K562 (cell line): ENCODE results near the gene ATP9A. TPM values are rescaled to one million over a fixed set of nuclear protein-coding genes. Genes with fewer than 3 reads are reported as not detected.

Experiments used
- ATAC-seq: fragments of 200-7000 bp; cut with Tn5 transposase; 3 replicates; pipeline ENCODE4 v1.9.1; 2020; ENCODE audit warnings: moderate library complexity
- BruUV-seq: library from RNA; stranded (reverse); fragments of 400-500 nt; replicated peaks from 2 replicates; lab custom pipeline; 2021; lab: Mats Ljungman, UMichigan
- CTCF ChIA-PET: fragments of 300-600 bp; formaldehyde crosslinking; extraction: SDS; loops from one replicate; lab custom pipeline; 2021; ENCODE audit warnings: low intra/inter-chr PET ratio; lab: Yijun Ruan, JAX
- POLR2A ChIA-PET: fragments of 300-600, 350-650 bp; sonication (Branson Sonifier 250); formaldehyde crosslinking; extraction: SDS; loops from one replicate; lab custom pipeline; 2021; ENCODE audit warnings: antibody characterized with exemption, inconsistent platforms; lab: Yijun Ruan, JAX
- DNase-seq, 4 experiments: peaks; one replicate each; pipeline versions ENCODE4 v3.0.0 to v3.0.0-alpha.2; 2011 to 2018; ENCODE audit warnings: low spot score in 3 of 4, mixed read lengths in 3 of 4; ENCODE audit errors: extremely low read depth in 1 of 4
- FAIRE-seq: peaks from 2 replicates; lab custom pipeline; 2011; peaks lifted over from hg19 to GRCh38; lab: Jason Lieb, UNC
- H2AFZ ChIP-seq: 2 replicates; pipeline ENCODE4 v1.6.0; 2011; ENCODE audit warnings: low read depth, low read length, control low read depth, inconsistent platforms
- H3K27ac ChIP-seq: fragments of 200-600 bp; 3 replicates; pipeline ENCODE4 v1.8.0; 2011; ENCODE audit warnings: low read depth, mild to moderate bottlenecking, control low read depth, inconsistent platforms, low read length, moderate library complexity, mixed read lengths; ENCODE audit errors: extremely low read depth
- H3K27me3 ChIP-seq, 2 experiments: fragments of 300-600 bp in 1 of 2; 2 replicates in 1 of 2; 3 replicates in 1 of 2; pipeline versions ENCODE4 v1.6.0 to v1.8.0; 2011; ENCODE audit warnings: inconsistent platforms in 2 of 2, low read length in 2 of 2, mild to moderate bottlenecking in 1 of 2, mixed read lengths in 1 of 2, moderate library complexity in 1 of 2; ENCODE audit not compliant: control insufficient read depth in 2 of 2, insufficient read depth in 2 of 2
- H3K36me3 ChIP-seq: fragments of 300-600 bp; 3 replicates; pipeline ENCODE4 v1.8.0; 2011; ENCODE audit warnings: mild to moderate bottlenecking, low read length, inconsistent platforms; ENCODE audit not compliant: control insufficient read depth, insufficient read depth
- H3K4me1 ChIP-seq, 2 experiments: fragments of 200-600 bp in 1 of 2; replicated peaks in 1 of 2; 2 replicates in 1 of 2; 3 replicates in 1 of 2; pipeline versions ENCODE4 v1.5.1 to v1.8.0; 2011; ENCODE audit warnings: inconsistent platforms in 2 of 2, low read length in 2 of 2, mild to moderate bottlenecking in 1 of 2, mixed read lengths in 1 of 2, moderate library complexity in 1 of 2; ENCODE audit not compliant: control insufficient read depth in 2 of 2, insufficient read depth in 2 of 2
- H3K4me2 ChIP-seq: 2 replicates; pipeline ENCODE4 v1.6.1; 2011; ENCODE audit warnings: low read length, control low read depth, inconsistent platforms, mixed read lengths; ENCODE audit not compliant: insufficient read depth
- H3K4me3 ChIP-seq: fragments of 200-600 bp; sonication (generic), shearing (Covaris generic); 2 replicates; pipeline ENCODE4 v1.5.1; 2016; ENCODE audit warnings: control low read depth, inconsistent platforms
- H3K79me2 ChIP-seq: fragments of 200-600 bp; 3 replicates; pipeline ENCODE4 v1.8.0; 2011; ENCODE audit warnings: low read length, inconsistent platforms; ENCODE audit not compliant: control insufficient read depth, insufficient read depth
- H3K9ac ChIP-seq, 2 experiments: 2 replicates each; pipeline versions ENCODE4 v1.6.0 to v1.6.1; 2011; ENCODE audit warnings: low read depth in 2 of 2, low read length in 2 of 2, control low read depth in 1 of 2, inconsistent platforms in 1 of 2, mild to moderate bottlenecking in 1 of 2, mixed read lengths in 1 of 2; ENCODE audit not compliant: insufficient read depth in 1 of 2
- H3K9me1 ChIP-seq: one replicate; pipeline ENCODE4 v1.6.0; 2011; ENCODE audit warnings: inconsistent platforms, mild to moderate bottlenecking, low read length, moderate library complexity; ENCODE audit not compliant: control insufficient read depth, insufficient read depth
- H3K9me3 ChIP-seq: replicated peaks from 2 replicates; pipeline ENCODE4 v1.5.1; 2011; ENCODE audit warnings: low read depth, low read length, inconsistent platforms; ENCODE audit not compliant: control insufficient read depth, insufficient read depth
- H4K20me1 ChIP-seq: replicated peaks from 2 replicates; pipeline ENCODE4 v1.6.1; 2011; ENCODE audit warnings: low read length, inconsistent platforms, mixed read lengths; ENCODE audit not compliant: control insufficient read depth, insufficient read depth
- CREM ChIP-seq: IDR thresholded peaks from 2 replicates; pipeline ENCODE4 v1.6.1; 2014; ENCODE audit warnings: antibody characterized with exemption, low read depth
- TEAD4 ChIP-seq, 2 experiments: sonication (generic) in 1 of 2; formaldehyde crosslinking in 1 of 2; IDR thresholded peaks; 2 replicates each; pipeline versions ENCODE4 v1.6.1 to v1.8.0; 2012 to 2022; ENCODE audit warnings: borderline replicate concordance in 1 of 2, inconsistent platforms in 1 of 2, low read length in 1 of 2, mild to moderate bottlenecking in 1 of 2, missing genetic modification reagents in 1 of 2
- ZBTB43 ChIP-seq: sonication (generic); formaldehyde crosslinking; IDR thresholded peaks from 2 replicates; pipeline ENCODE4 v1.8.0; 2023; ENCODE audit warnings: mild to moderate bottlenecking, missing genetic modification reagents
- WGBS: fragments of 100-300 bp; shearing (Covaris generic); methylation state at CpG from one replicate; pipeline ENCODE4 v1.1.6; 2016; ENCODE audit warnings: low coverage, mixed read lengths; ENCODE audit not compliant: insufficient coverage; ENCODE audit errors: missing lambda C conversion rate; 5-methylcytosine and 5-hydroxymethylcytosine counted together
- in situ Hi-C: fragments of 300-500 bp; cut with MboI; formaldehyde crosslinking; loops from 4 replicates; pipeline ENCODE4 v1.15.0; 2018; ENCODE audit warnings: inconsistent platforms, mixed read lengths
- intact Hi-C: fragments of 100-400 bp; cut with micrococcal nuclease; formaldehyde crosslinking; loops from 2 replicates; pipeline ENCODE4 v1.14.2; 2022
- polyA plus RNA-seq, 8 experiments: library from polyadenylated mRNA; depleted of rRNA in 4 of 8; stranded (reverse) in 5 of 8; unstranded in 3 of 8; fragments of >200 nt; fragmentation: Nextera tagmentation in 2 of 8; fragmentation: Illumina TruSeq in 1 of 8; extraction: Ambion mirVana in 2 of 8; extraction: Trizol in 1 of 8; gene quantifications; 2 replicates each; pipeline versions ENCODE4 v1.2.1 to v1.2.3, GENCODE V29; 2011 to 2014; ENCODE audit warnings: inconsistent platforms in 1 of 8, missing spikeins in 1 of 8
- total RNA-seq, 7 experiments: library from RNA; depleted of rRNA in 6 of 7; stranded (reverse); fragments of >200 nt in 6 of 7; fragmentation: Illumina TruSeq in 2 of 7; extraction: Trizol in 2 of 7; gene quantifications; 2 replicates each; pipeline versions ENCODE4 v1.2.1 to v1.2.3, GENCODE V29; 2011 to 2021; ENCODE audit warnings: low replicate concordance in 1 of 7

The ATP9A gene
- total and polyA plus RNA-seq, 9 of the 15 experiments (the other 6 are each of a cell fraction or from before 2014, with no cell fraction given): 0.18 to 0.62 (median 0.29) TPM

DNA sequence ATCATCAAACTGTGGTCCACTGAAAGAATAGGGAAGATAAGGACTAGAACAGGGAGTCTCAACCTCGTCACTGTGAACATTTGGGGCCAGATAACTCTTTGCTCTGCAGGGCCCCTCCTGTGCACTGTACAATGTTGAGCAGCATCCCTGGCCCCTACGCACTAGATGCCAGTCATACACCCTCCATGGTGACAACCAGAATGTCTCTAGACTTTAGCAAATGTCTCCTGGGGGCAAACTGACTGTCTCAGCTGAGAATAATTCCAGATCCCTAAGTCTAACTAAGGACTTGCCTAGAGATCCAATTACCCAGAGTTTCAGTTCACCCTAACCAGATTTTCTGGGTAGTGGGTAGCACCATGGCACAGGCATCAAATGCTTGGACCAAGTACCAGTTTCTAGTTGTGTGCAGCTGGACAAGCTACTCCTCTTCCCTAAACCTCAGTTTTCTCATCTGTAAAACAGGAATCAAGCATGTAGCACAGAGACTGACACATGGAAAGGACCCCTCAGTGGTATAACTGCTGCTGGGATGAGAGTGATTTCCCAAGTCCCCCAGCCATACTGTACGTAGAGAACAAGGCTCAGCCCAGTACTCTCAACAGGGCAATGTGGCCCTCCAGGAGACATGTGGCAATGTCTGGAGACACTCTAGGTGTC is 138.7 kb downstream of the ATP9A start:
- FAIRE-seq (no peak), ATAC-seq (no peak), DNase-seq (no peak)
- BruUV-seq: no TSS peak
- Histone ChIP-seq H3K9ac (no peak overlapping the region), H3K4me2 (no peak overlapping the region), H4K20me1 (no peaks in the 10 kb centered on the region), H3K27me3 (peaks cover 6 to 36% of the 10 kb centered on the region in 2 experiments), H3K9me3 (no peaks in the 10 kb centered on the region), H3K36me3 (no peaks in the 10 kb centered on the region), H3K79me2 (no peaks in the 10 kb centered on the region), H3K4me1 (peaks cover 4 to 21% of the 10 kb centered on the region in 2 experiments), H3K9me1 (no peaks in the 10 kb centered on the region), H3K4me3 (no peak overlapping the region), H3K27ac (no peak overlapping the region), H2AFZ (no peak overlapping the region)
- peak; percentile 39; the same call in 1 of the 2 replicates for TF ChIP-seq CREM
- no peak for TF ChIP-seq TEAD4 (IDR thresholded peaks at IDR 0.05; ENCODE audit: low read length)
- no peak for TF ChIP-seq TEAD4 (CRISPR knock-in tag; IDR thresholded peaks at IDR 0.05; ENCODE audit: borderline replicate concordance)
- TF ChIP-seq ZBTB43 (CRISPR knock-in tag): no peak
- POLR2A ChIA-PET: no interaction called here
- in situ Hi-C loops (loop anchor here (5.0 kb wide), 2 partner anchors 257 to 642 kb away; no protein-coding TSS in a partner anchor), intact Hi-C loops (loop anchor here (10.0 kb wide), 1 partner anchor 645 kb away; no protein-coding TSS in a partner anchor)
- 7% methylated on average over 3 of the region's 3 CpGs for WGBS
- CTCF ChIA-PET: no interaction called here
